WERI-Rb-1 (cell line): ENCODE results near the gene MXD3.

Experiments
- DNase-seq: peaks from one replicate; pipeline ENCODE4 v3.0.0-alpha.2; 2020
- H3K27ac ChIP-seq: fragments of 250-450 bp; sonication (Bioruptor Pico); 2 replicates; pipeline ENCODE4 v1.5.1; 2020; ENCODE audit warnings: mild to moderate bottlenecking, moderate library complexity
- H3K27me3 ChIP-seq: fragments of 250-450 bp; sonication (Bioruptor Pico); 2 replicates; pipeline ENCODE4 v1.5.1; 2021; ENCODE audit warnings: mild to moderate bottlenecking, low read depth, moderate library complexity; ENCODE audit not compliant: insufficient read depth, severe bottlenecking
- H3K36me3 ChIP-seq: fragments of 250-450 bp; sonication (Bioruptor Pico); 2 replicates; pipeline ENCODE4 v1.5.1; 2020; ENCODE audit warnings: mild to moderate bottlenecking, moderate library complexity
- H3K4me3 ChIP-seq: 2 replicates; pipeline ENCODE4 v1.5.1; 2011; ENCODE audit warnings: low read depth, mild to moderate bottlenecking, control low read depth, low read length
- H3K9me3 ChIP-seq: fragments of 250-450 bp; sonication (Bioruptor Pico); 2 replicates; pipeline ENCODE4 v1.5.1; 2021; ENCODE audit warnings: mild to moderate bottlenecking, moderate library complexity; ENCODE audit not compliant: severe bottlenecking
- CTCF ChIP-seq: IDR thresholded peaks from 2 replicates; pipeline ENCODE4 v1.5.1; 2011; ENCODE audit warnings: low read depth, mild to moderate bottlenecking, control low read depth, inconsistent platforms, low read length

Gene MXD3

DNA sequence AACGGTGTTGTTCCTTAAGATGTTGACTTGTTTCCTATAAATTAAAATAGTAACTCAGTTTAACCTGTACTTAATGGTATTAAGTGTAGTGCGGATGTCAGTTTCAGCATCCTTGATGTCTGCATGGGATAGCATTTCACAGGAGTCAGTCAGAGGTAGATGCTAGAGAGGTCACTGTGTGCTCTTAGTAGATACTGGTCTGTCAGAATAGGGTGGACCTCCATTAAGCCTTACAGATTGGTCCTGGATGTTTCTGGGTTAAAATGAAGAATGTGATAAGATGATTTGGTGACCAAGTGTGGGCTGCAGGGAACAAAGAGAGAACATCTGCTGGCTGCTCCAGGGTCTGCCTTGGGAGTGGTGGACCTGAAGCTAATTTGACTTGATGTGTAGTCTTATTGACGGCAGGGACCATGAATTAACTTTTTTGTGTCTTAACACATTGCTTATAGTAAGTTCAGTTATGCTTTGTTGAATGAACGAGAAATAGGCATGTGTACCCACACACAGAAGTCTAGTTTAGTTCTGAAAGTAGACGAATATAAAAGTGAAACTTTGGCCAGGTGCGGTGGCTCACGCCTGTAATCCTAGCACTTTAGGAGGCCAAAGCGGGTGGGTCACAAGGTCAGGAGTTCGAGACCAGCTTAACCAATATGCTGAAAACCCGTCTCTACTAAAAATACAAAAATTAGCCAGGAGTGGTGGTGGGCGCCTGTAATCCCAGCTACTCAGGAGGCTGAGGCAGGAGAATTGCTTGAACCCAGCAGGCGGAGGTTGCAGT lies 20.7 kb downstream of the MXD3 start:
- Histone ChIP-seq H3K27ac (no peak overlapping the region), H3K9me3 (no peaks in the 10 kb centered on the region), H3K4me3 (no peak overlapping the region), H3K36me3 (peaks cover 27% of the 10 kb centered on the region), H3K27me3 (no peaks in the 10 kb centered on the region)
- TF ChIP-seq CTCF: no peak
- DNase-seq: no peak

DNA sequence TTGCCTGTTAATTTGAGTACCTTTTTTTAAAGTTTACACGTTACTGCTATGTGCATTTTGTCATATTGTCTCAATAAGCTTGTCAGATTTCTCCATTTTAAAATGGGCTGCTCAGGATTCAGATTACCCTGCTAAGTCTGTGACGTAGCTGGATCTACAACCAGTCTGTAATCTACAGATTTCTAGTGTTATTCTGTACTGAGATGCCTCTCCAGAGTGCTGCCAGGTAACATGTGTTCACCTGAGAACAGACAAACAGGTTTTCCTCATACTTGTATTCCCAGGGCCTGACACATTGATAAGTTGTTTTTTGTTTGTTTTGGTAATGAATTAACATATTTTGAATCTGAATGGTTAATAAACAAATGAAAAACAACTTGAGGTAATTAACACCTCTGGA lies 23.5 kb downstream of the MXD3 start:
- no peak overlapping the region for H3K4me3 ChIP-seq
- no peak for TF ChIP-seq CTCF
- no peaks in the 10 kb centered on the region for H3K9me3 ChIP-seq
- peaks cover 13% of the 10 kb centered on the region for H3K36me3 ChIP-seq
- no peaks in the 10 kb centered on the region for H3K27me3 ChIP-seq
- DNase-seq: no peak
- no peak overlapping the region for H3K27ac ChIP-seq

DNA sequence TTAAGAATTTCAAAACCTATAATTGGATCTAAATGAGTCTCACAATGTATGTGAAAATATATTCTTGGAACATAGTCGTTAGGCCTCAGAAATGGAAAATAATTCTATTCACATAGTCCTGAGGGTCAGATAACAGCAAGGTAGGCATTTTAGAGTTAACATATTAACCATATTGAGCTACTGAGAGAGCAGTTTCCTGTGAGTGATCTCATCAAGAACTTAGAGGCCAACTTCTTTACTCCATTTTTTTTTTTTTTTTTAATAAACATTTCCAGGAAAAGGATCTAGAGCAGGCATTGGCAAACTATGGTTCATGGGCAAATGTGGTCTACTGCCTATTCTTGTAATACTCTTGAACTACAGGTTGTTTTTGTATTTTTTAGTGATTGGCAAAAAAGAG lies 34.8 kb downstream of the MXD3 start:
- Histone ChIP-seq H3K36me3 (peaks cover 5% of the 10 kb centered on the region), H3K4me3 (no peak overlapping the region), H3K9me3 (no peaks in the 10 kb centered on the region), H3K27me3 (no peaks in the 10 kb centered on the region), H3K27ac (no peak overlapping the region)
- no peak for TF ChIP-seq CTCF
- no peak for DNase-seq

GRCh38 chr5:177275883-177276282 lies 35.8 kb downstream of the MXD3 start:
- no peak overlapping the region for H3K27ac ChIP-seq
- DNase-seq: no peak
- H3K9me3 ChIP-seq: no peaks in the 10 kb centered on the region
- peaks cover 4% of the 10 kb centered on the region for H3K36me3 ChIP-seq
- H3K27me3 ChIP-seq: no peaks in the 10 kb centered on the region
- H3K4me3 ChIP-seq: no peak overlapping the region
- no peak for TF ChIP-seq CTCF

- H3K4me3 ChIP-seq: no peak overlapping the region
- peaks cover 7% of the 10 kb centered on the region for H3K36me3 ChIP-seq
- TF ChIP-seq CTCF: no peak
- H3K27me3 ChIP-seq: no peaks in the 10 kb centered on the region
- no peaks in the 10 kb centered on the region for H3K9me3 ChIP-seq
- no peak for DNase-seq
- H3K27ac ChIP-seq: no peak overlapping the region
Observed at GRCh38 chr5:177271113-177271512, 40.6 kb downstream of the MXD3 start.

GRCh38 chr5:177270653-177271052 lies 41.0 kb downstream of the MXD3 start:
- no peak overlapping the region for H3K4me3 ChIP-seq
- DNase-seq: no peak
- TF ChIP-seq CTCF: no peak
- H3K27ac ChIP-seq: no peak overlapping the region
- H3K36me3 ChIP-seq: peaks cover 7% of the 10 kb centered on the region
- H3K27me3 ChIP-seq: no peaks in the 10 kb centered on the region
- H3K9me3 ChIP-seq: no peaks in the 10 kb centered on the region
